Calu3 (cell line): ENCODE measurements around the gene CRYGD. TPM values are rescaled to one million over a fixed set of nuclear protein-coding genes. Genes with fewer than 3 reads are reported as not detected.

Experiments used
- BruUV-seq: library from RNA; stranded (reverse); fragments of 400-500 nt; replicated peaks from 2 replicates; lab custom pipeline; 2021; lab: Mats Ljungman, UMichigan
- CTCF ChIA-PET: fragments of 300-600 bp; sonication (Branson Sonifier 250); formaldehyde crosslinking; loops from one replicate; lab custom pipeline; 2022; ENCODE audit warnings: antibody characterized with exemption; lab: Charles Lee
- DNase-seq: peaks from one replicate; pipeline ENCODE4 v3.0.0; 2022
- H3K27ac Mint-ChIP-seq: one replicate; pipeline ENCODE4 v1.8.0; 2022; ENCODE audit warnings: mixed read lengths; ENCODE audit not compliant: unreplicated experiment
- H3K27me3 Mint-ChIP-seq: one replicate; pipeline ENCODE4 v1.8.0; 2022; ENCODE audit warnings: mixed read lengths; ENCODE audit not compliant: unreplicated experiment
- H3K36me3 Mint-ChIP-seq: one replicate; pipeline ENCODE4 v1.8.0; 2022; ENCODE audit warnings: mild to moderate bottlenecking, moderate library complexity, mixed read lengths; ENCODE audit not compliant: insufficient read depth, unreplicated experiment
- H3K4me1 Mint-ChIP-seq: one replicate; pipeline ENCODE4 v1.8.0; 2022; ENCODE audit warnings: mild to moderate bottlenecking, low read depth, mixed read lengths; ENCODE audit not compliant: unreplicated experiment
- H3K4me3 Mint-ChIP-seq: one replicate; pipeline ENCODE4 v1.8.0; 2022; ENCODE audit warnings: mild to moderate bottlenecking, low read depth, moderate library complexity, mixed read lengths; ENCODE audit not compliant: unreplicated experiment
- H3K9me3 Mint-ChIP-seq: one replicate; pipeline ENCODE4 v1.8.0; 2022; ENCODE audit warnings: low read depth, mixed read lengths; ENCODE audit not compliant: unreplicated experiment
- CTCF ChIP-seq: fragments of 200-600 bp; IDR thresholded peaks from one replicate; pipeline ENCODE4 v1.8.0; 2022; ENCODE audit warnings: antibody characterized with exemption; ENCODE audit not compliant: unreplicated experiment
- intact Hi-C: fragments of 100-400 bp; cut with micrococcal nuclease; formaldehyde crosslinking; loops from one replicate; pipeline ENCODE4 v1.10.0; 2022; ENCODE audit not compliant: unreplicated experiment
- total RNA-seq: library from RNA; stranded (reverse); gene quantifications from 2 replicates; pipeline ENCODE4 v1.2.3, GENCODE V29; 2022

CRYGD gene
- total RNA-seq, 1 experiment from 2014 or later = not detected

GRCh38 chr2:208097801-208098200 is 26.5 kb downstream of the CRYGD start:
- Mint-ChIP-seq H3K27me3 (peaks cover 26% of the 10 kb centered on the region), H3K36me3 (no peaks in the 10 kb centered on the region), H3K4me3 (no peak overlapping the region), H3K4me1 (peaks cover 17% of the 10 kb centered on the region), H3K9me3 (no peaks in the 10 kb centered on the region), H3K27ac (no peak overlapping the region)
- no peak for TF ChIP-seq CTCF
- CTCF ChIA-PET = no interaction called here
- intact Hi-C loops = no loop called here
- DNase-seq = no peak
- no TSS peak for BruUV-seq

- intact Hi-C loops = no loop called here
- CTCF ChIA-PET = no interaction called here
- peaks cover 26% of the 10 kb centered on the region for H3K27me3 Mint-ChIP-seq
- H3K4me1 Mint-ChIP-seq = peaks cover 17% of the 10 kb centered on the region
- H3K9me3 Mint-ChIP-seq = no peaks in the 10 kb centered on the region
- no peak for DNase-seq
- no peak for TF ChIP-seq CTCF
- no peak overlapping the region for H3K4me3 Mint-ChIP-seq
- no TSS peak for BruUV-seq
- H3K36me3 Mint-ChIP-seq = no peaks in the 10 kb centered on the region
- no peak overlapping the region for H3K27ac Mint-ChIP-seq
Observed at GRCh38 chr2:208097313-208097712, 27.0 kb downstream of the CRYGD start.

GRCh38 chr2:208096080-208096479 is 28.2 kb downstream of the CRYGD start:
- Mint-ChIP-seq H3K9me3 (no peaks in the 10 kb centered on the region), H3K27me3 (peaks cover 26% of the 10 kb centered on the region), H3K36me3 (no peaks in the 10 kb centered on the region), H3K27ac (no peak overlapping the region), H3K4me3 (no peak overlapping the region), H3K4me1 (peaks cover 6% of the 10 kb centered on the region)
- DNase-seq = no peak
- CTCF ChIA-PET = interaction anchor here (0.7 kb wide), 1 partner anchor 64 kb away, joined by 3 read pairs; no protein-coding TSS in a partner anchor
- BruUV-seq = no TSS peak
- TF ChIP-seq CTCF = no peak
- intact Hi-C loops = no loop called here

GRCh38 chr2:208093128-208093527 is 31.2 kb downstream of the CRYGD start:
- no peak for TF ChIP-seq CTCF
- H3K27me3 Mint-ChIP-seq = peaks cover 26% of the 10 kb centered on the region
- no TSS peak for BruUV-seq
- H3K27ac Mint-ChIP-seq = no peak overlapping the region
- no peaks in the 10 kb centered on the region for H3K9me3 Mint-ChIP-seq
- H3K4me3 Mint-ChIP-seq = no peak overlapping the region
- CTCF ChIA-PET = no interaction called here
- H3K4me1 Mint-ChIP-seq = no peaks in the 10 kb centered on the region
- intact Hi-C loops = no loop called here
- no peaks in the 10 kb centered on the region for H3K36me3 Mint-ChIP-seq
- no peak for DNase-seq
